PC-3 (cell line): Measurements from ENCODE around the gene FFAR4. TPM values are rescaled to one million over a fixed set of nuclear protein-coding genes. Genes with fewer than 3 reads are reported as not detected.

ENCODE experiments used
- ATAC-seq: fragments of 200-7000 bp; cut with Tn5 transposase; 2 replicates; pipeline ENCODE4 v1.9.1; 2020; ENCODE audit warnings: mild to moderate bottlenecking, moderate library complexity
- BruUV-seq: library from RNA; stranded (reverse); fragments of 400-500 nt; replicated peaks from 2 replicates; lab custom pipeline; 2021; lab: Mats Ljungman, UMichigan
- CTCF ChIA-PET: fragments of 300-600 bp; sonication (Branson Sonifier 250); formaldehyde crosslinking; loops from one replicate; lab custom pipeline; 2022; ENCODE audit warnings: antibody characterized with exemption; lab: Charles Lee
- POLR2A ChIA-PET: fragments of 300-600 bp; sonication (Branson Sonifier 250); formaldehyde crosslinking; loops from one replicate; lab custom pipeline; 2022; ENCODE audit warnings: antibody characterized with exemption; ENCODE audit not compliant: unreplicated experiment; lab: Charles Lee
- DNase-seq: peaks from one replicate; pipeline ENCODE4 v3.0.0-alpha.2; 2015
- H2AFZ ChIP-seq: fragments of 300-600 bp; sonication (generic); 2 replicates; pipeline ENCODE4 v1.6.0; 2016; ENCODE audit warnings: antibody characterized with exemption, low read length
- H3F3A ChIP-seq: fragments of 300-600 bp; sonication (generic); one replicate; pipeline ENCODE4 v1.6.0; 2017; ENCODE audit warnings: antibody characterized with exemption, low read length, control low read depth, mild to moderate bottlenecking; ENCODE audit not compliant: unreplicated experiment
- H3K27ac ChIP-seq: fragments of 300-600 bp; sonication (generic); 2 replicates; pipeline ENCODE4 v1.5.1; 2016; ENCODE audit warnings: mild to moderate bottlenecking, low read length
- H3K27me3 ChIP-seq: fragments of 300-600 bp; sonication (generic); 2 replicates; pipeline ENCODE4 v1.6.1; 2016; ENCODE audit warnings: low read length, mixed read lengths
- H3K36me3 ChIP-seq: fragments of 300-600 bp; sonication (generic); 2 replicates; pipeline ENCODE4 v1.6.1; 2016; ENCODE audit warnings: low read depth, mixed run types, low read length, mixed read lengths
- H3K4me1 ChIP-seq: fragments of 300-600 bp; sonication (generic); 2 replicates; pipeline ENCODE4 v1.5.1; 2016; ENCODE audit warnings: low read length; ENCODE audit not compliant: insufficient read depth
- H3K4me2 ChIP-seq: fragments of 300-600 bp; sonication (generic); 2 replicates; pipeline ENCODE4 v1.6.0; 2016; ENCODE audit warnings: low read length
- H3K4me3 ChIP-seq: fragments of 300-600 bp; sonication (generic); 2 replicates; pipeline ENCODE4 v1.5.1; 2016; ENCODE audit warnings: mild to moderate bottlenecking, low read length, mixed read lengths
- H3K79me2 ChIP-seq: fragments of 300-600 bp; sonication (generic); 2 replicates; pipeline ENCODE4 v1.6.1; 2017; ENCODE audit warnings: low read length, mixed read lengths
- H3K9ac ChIP-seq: fragments of 300-600 bp; sonication (generic); 2 replicates; pipeline ENCODE4 v1.6.0; 2016; ENCODE audit warnings: mild to moderate bottlenecking, low read length
- H3K9me2 ChIP-seq: fragments of 300-600 bp; sonication (generic); replicated peaks from 2 replicates; pipeline ENCODE4 v1.6.1; 2016; ENCODE audit warnings: mixed run types, low read length, mixed read lengths
- H3K9me3 ChIP-seq: fragments of 300-600 bp; sonication (generic); 2 replicates; pipeline ENCODE4 v1.6.1; 2016; ENCODE audit warnings: low read length, mixed read lengths
- H4K20me1 ChIP-seq: fragments of 300-600 bp; sonication (generic); 2 replicates; pipeline ENCODE4 v1.6.1; 2016; ENCODE audit warnings: low read length, mixed read lengths
- EZH2 ChIP-seq: fragments of 300-600 bp; sonication (generic); IDR thresholded peaks from one replicate; pipeline ENCODE4 v1.6.1; 2017; ENCODE audit warnings: antibody characterized with exemption, mild to moderate bottlenecking, low read length; ENCODE audit not compliant: unreplicated experiment
- EZH2phosphoT487 ChIP-seq: fragments of 300-600 bp; sonication (generic); IDR thresholded peaks from 2 replicates; pipeline ENCODE4 v1.6.1; 2018; ENCODE audit warnings: mild to moderate bottlenecking, antibody characterized with exemption, low read length, borderline replicate concordance
- intact Hi-C: fragments of 100-400 bp; cut with micrococcal nuclease; formaldehyde crosslinking; loops from 2 replicates; pipeline ENCODE4 v1.9.0; 2023
- total RNA-seq: library from RNA; depleted of rRNA; stranded (reverse); fragments of >200 nt; gene quantifications from 2 replicates; pipeline ENCODE4 v1.2.3, GENCODE V29; 2014
- TF ChIP-seq, protein P1 (sequence below): fragments of 300-600 bp; sonication (generic); conservative IDR thresholded peaks from 2 replicates; pipeline ENCODE4 v1.5.1; 2017; ENCODE audit warnings: antibody characterized with exemption, low read depth, mild to moderate bottlenecking, low read length

Gene FFAR4
- total RNA-seq, 1 experiment from 2014 or later = 1.5 TPM

DNA sequence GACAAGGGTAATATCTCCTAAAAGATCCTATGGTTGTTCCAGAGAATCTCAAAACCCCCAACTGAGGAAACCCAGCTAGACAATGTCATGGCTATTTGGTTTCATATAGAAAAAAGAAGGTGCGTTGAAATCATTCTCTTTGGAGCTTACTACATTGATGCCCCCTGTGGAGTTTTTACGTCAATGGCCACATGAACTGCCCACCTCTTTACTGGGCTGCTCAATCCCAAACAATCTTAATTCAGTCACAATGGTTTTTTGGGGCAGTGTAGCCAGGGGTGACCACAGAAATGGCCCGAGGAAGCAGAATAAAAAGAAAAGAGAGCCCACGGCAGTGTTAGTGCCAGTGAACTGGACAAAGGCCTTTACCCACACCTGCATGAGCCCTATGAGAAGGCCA lies 26.8 kb downstream of the FFAR4 start:
- POLR2A ChIA-PET = no interaction called here
- no peaks in the 10 kb centered on the region for H3F3A ChIP-seq
- no peaks in the 10 kb centered on the region for H4K20me1 ChIP-seq
- no peak for ATAC-seq
- H3K9me3 ChIP-seq = no peaks in the 10 kb centered on the region
- H3K4me1 ChIP-seq = peaks cover 6% of the 10 kb centered on the region; the same call in 1 of the 2 replicates
- no peaks in the 10 kb centered on the region for H3K27me3 ChIP-seq
- intact Hi-C loops = no loop called here
- no peaks in the 10 kb centered on the region for H3K9me2 ChIP-seq
- H3K9ac ChIP-seq = no peak overlapping the region
- TF ChIP-seq EZH2phosphoT487 (no peak), EZH2 (no peak)
- TF ChIP-seq, protein P1, sequence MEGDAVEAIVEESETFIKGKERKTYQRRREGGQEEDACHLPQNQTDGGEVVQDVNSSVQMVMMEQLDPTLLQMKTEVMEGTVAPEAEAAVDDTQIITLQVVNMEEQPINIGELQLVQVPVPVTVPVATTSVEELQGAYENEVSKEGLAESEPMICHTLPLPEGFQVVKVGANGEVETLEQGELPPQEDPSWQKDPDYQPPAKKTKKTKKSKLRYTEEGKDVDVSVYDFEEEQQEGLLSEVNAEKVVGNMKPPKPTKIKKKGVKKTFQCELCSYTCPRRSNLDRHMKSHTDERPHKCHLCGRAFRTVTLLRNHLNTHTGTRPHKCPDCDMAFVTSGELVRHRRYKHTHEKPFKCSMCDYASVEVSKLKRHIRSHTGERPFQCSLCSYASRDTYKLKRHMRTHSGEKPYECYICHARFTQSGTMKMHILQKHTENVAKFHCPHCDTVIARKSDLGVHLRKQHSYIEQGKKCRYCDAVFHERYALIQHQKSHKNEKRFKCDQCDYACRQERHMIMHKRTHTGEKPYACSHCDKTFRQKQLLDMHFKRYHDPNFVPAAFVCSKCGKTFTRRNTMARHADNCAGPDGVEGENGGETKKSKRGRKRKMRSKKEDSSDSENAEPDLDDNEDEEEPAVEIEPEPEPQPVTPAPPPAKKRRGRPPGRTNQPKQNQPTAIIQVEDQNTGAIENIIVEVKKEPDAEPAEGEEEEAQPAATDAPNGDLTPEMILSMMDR = no peak
- H2AFZ ChIP-seq = no peak overlapping the region
- H3K27ac ChIP-seq = no peak overlapping the region
- no peak for DNase-seq
- H3K4me2 ChIP-seq = no peak overlapping the region
- CTCF ChIA-PET = no interaction called here
- no peaks in the 10 kb centered on the region for H3K79me2 ChIP-seq
- BruUV-seq = no TSS peak
- H3K4me3 ChIP-seq = no peak overlapping the region
- H3K36me3 ChIP-seq = no peaks in the 10 kb centered on the region

DNA sequence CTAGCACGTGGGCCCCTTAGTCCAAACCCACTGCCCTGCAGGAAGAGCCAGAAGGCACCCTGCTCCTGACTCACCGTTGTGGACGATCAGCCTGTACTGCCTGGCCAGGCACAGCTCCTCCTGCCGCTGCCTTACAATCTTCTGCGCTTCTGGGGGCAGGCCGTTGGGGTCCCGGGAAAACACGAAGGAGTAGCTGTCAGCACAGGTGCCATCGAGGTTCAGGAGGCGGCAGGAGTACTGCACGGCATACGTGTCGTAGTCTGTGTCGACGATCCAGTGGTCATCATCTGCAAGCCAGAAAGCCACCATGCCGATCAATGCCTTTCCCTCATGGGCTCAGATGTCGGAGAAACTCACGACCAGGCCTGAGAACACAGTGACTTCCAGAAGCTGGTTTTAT lies 27.3 kb downstream of the FFAR4 start:
- ATAC-seq = no peak

DNA sequence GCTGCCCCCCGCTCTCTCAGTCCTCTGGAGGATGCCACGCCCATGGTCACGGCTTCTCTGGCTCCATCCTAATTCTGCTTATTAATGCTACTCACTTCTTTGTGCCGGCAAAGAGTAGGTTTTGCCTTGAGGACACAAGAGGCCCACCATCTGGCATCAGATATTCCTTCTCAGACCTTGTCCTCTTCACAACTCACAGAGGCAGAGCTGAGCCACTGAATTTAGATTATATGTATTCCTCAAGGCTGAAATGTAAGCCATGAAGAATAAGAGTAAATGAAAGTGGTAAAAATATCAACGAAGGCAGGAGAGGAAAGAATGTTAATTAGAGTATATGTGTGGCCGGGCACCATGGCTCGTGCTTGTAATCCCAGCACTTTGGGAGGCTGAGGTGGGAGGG lies 28.1 kb downstream of the FFAR4 start:
- Histone ChIP-seq H3K9me3 (no peaks in the 10 kb centered on the region), H3K4me3 (no peak overlapping the region), H3K9ac (no peak overlapping the region), H3K4me1 (peaks cover 6% of the 10 kb centered on the region; the same call in 1 of the 2 replicates), H3K4me2 (no peak overlapping the region), H2AFZ (no peak overlapping the region), H3K27me3 (no peaks in the 10 kb centered on the region), H3F3A (no peaks in the 10 kb centered on the region), H3K79me2 (no peaks in the 10 kb centered on the region), H3K36me3 (no peaks in the 10 kb centered on the region), H3K9me2 (no peaks in the 10 kb centered on the region), H4K20me1 (no peaks in the 10 kb centered on the region), H3K27ac (no peak overlapping the region)
- DNase-seq (no peak), ATAC-seq (no peak)
- no peak for TF ChIP-seq EZH2
- TF ChIP-seq EZH2phosphoT487 = no peak
- TF ChIP-seq, protein P1 = no peak
- intact Hi-C loops = no loop called here
- POLR2A ChIA-PET = no interaction called here
- CTCF ChIA-PET = no interaction called here
- BruUV-seq = no TSS peak

More for the DNA sequence above, 27.3 kb downstream of the FFAR4 start:
- Histone ChIP-seq H3K4me2 (no peak overlapping the region), H3K27me3 (no peaks in the 10 kb centered on the region), H3K9ac (no peak overlapping the region), H3F3A (no peaks in the 10 kb centered on the region), H3K4me3 (no peak overlapping the region), H3K4me1 (peaks cover 6% of the 10 kb centered on the region; the same call in 1 of the 2 replicates), H3K27ac (no peak overlapping the region), H2AFZ (no peak overlapping the region), H3K9me3 (no peaks in the 10 kb centered on the region), H4K20me1 (no peaks in the 10 kb centered on the region), H3K79me2 (no peaks in the 10 kb centered on the region), H3K36me3 (no peaks in the 10 kb centered on the region), H3K9me2 (no peaks in the 10 kb centered on the region)
- ChIA-PET POLR2A (no interaction called here), CTCF (no interaction called here)
- DNase-seq = no peak
- BruUV-seq = no TSS peak
- TF ChIP-seq EZH2 = no peak
- TF ChIP-seq, protein P1 = no peak
- TF ChIP-seq EZH2phosphoT487 = no peak
- intact Hi-C loops = no loop called here
